Skin of body (tissue), 2 donors: ENCODE data around the gene NME3. TPM values are rescaled to one million over a fixed set of nuclear protein-coding genes. Genes with fewer than 3 reads are reported as not detected.
"Not testable (repeated sequence)": the region's sequence is repeated elsewhere in the genome, so short reads cannot be mapped to it uniquely, and the experiment has no call there.

ENCODE experiments used
- DNase-seq: peaks from one replicate; lab custom pipeline; 2025; lab: John Stamatoyannopoulos, UW
- total RNA-seq: library from RNA; depleted of rRNA; stranded (reverse); fragments of >200 nt; gene quantifications from one replicate; pipeline ENCODE4 v1.2.3, GENCODE V29; 2014

NME3 gene
- 18.1 TPM for total RNA-seq

- DNase-seq: no peak
Measured at GRCh38 chr16:1771188-1771863, at the start of gene NME3. Gene NME3, minus strand, starts transcription at chr16:1771543. Its CDS starts 9 bp downstream, at chr16:1771534.

GRCh38 chr16:1820946-1821290, 49.6 kb upstream of the NME3 start:
- DNase-seq: no peak

- DNase-seq: no peak
Measured at GRCh38 chr16:1820096-1820945, 49.0 kb upstream of the NME3 start.

GRCh38 chr16:1819611-1820010, 48.3 kb upstream of the NME3 start:
- DNase-seq: no peak

- no peak for DNase-seq
Measured at GRCh38 chr16:1818873-1819525, 47.7 kb upstream of the NME3 start.

GRCh38 chr16:1818204-1818872, 47.0 kb upstream of the NME3 start:
- DNase-seq: no peak

- DNase-seq: no peak
Measured at GRCh38 chr16:1817716-1818115, 46.4 kb upstream of the NME3 start.

GRCh38 chr16:1817276-1817589, 45.9 kb upstream of the NME3 start:
- DNase-seq: no peak

GRCh38 chr16:1816396-1817275, 45.3 kb upstream of the NME3 start:
- DNase-seq: no peak

- DNase-seq: no peak
Measured at GRCh38 chr16:1815461-1815860, 44.1 kb upstream of the NME3 start.

GRCh38 chr16:1812732-1813163, 41.4 kb upstream of the NME3 start:
- DNase-seq: no peak

- no peak for DNase-seq
Measured at GRCh38 chr16:1810536-1810935, 39.2 kb upstream of the NME3 start.

- no peak for DNase-seq
Measured at GRCh38 chr16:1810106-1810505, 38.8 kb upstream of the NME3 start.

GRCh38 chr16:1809281-1809801, 38.0 kb upstream of the NME3 start:
- DNase-seq: no peak

- no peak for DNase-seq
Measured at GRCh38 chr16:1808691-1809090, 37.3 kb upstream of the NME3 start.

- no peak for DNase-seq
Measured at GRCh38 chr16:1807626-1808025, 36.3 kb upstream of the NME3 start.

GRCh38 chr16:1800701-1801100, 29.4 kb upstream of the NME3 start:
- DNase-seq: no peak

GRCh38 chr16:1799263-1799662, 27.9 kb upstream of the NME3 start:
- DNase-seq: not testable (repeated sequence)

- DNase-seq: no peak
Measured at GRCh38 chr16:1794908-1795666, 23.7 kb upstream of the NME3 start.
